ENCODE measurements around the gene TRAK2. TPM values are rescaled to one million over a fixed set of nuclear protein-coding genes. Genes with fewer than 3 reads are reported as not detected.

Gene TRAK2
- total and polyA plus RNA-seq, 2 donors (not counting 3 experiments of a cell fraction or from before 2014, with no cell fraction given) = 9.7 to 35.7 TPM

DNA sequence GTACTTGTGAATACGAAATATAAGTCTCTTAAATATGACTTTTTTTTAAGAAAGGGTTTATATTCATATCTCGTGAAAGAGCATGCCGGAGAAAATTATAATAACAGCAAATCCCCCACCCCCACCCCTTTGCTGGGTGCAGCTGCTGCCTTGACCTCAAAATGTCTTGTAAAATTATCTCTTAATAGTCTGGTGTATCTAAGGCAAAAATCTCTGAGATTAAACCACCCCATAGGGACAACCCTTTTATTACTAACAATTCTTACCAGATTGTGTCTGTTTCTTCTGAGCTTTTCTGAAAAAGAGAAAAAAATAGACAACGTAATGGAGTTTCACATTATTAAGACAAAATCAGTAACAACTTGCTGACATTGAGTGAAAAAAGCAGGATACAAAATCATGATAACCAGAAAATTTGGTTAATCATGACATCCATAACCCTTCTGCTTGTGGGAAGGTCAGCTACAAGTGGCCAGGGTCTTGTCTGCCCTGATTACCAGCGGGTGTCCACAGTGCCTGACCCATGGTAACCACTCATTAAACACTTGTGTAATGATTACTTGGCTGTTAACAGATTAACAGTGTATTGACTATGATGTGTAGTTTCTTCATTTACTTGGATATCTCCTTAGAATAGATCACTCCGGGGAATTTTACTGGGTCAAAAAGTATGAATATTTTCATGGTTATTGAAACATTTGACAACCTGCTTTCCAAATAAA, 1.8 kb upstream of the TRAK2 start:
- H3K9me1 ChIP-seq (replicated peaks; ENCODE audit: control insufficient read depth, extremely low read depth, insufficient read depth, low read length) = no peaks in the 10 kb centered on the region
- no peaks in the 10 kb centered on the region for H3K9me3 ChIP-seq (replicated peaks; ENCODE audit: control insufficient read depth, insufficient read depth, low read length)
- H3K4me3 ChIP-seq (replicated peaks in 1 of 3; ENCODE audit: insufficient read depth in 1 of 3, low read depth in 1 of 3, low read length in 3 of 3) = no peak overlapping the region
- no peak overlapping the region for H3K27ac ChIP-seq (ENCODE audit: insufficient read depth, low read depth, low read length)
- TF ChIP-seq EZH2 (IDR thresholded peaks at IDR 0.05; ENCODE audit: borderline replicate concordance, low read depth, low read length, severe bottlenecking) = no peak
- no peak for TF ChIP-seq GATA2 (IDR thresholded peaks at IDR 0.05; ENCODE audit: insufficient read depth, insufficient read length, low read depth, low read length)
- no peak for TF ChIP-seq MYC (IDR thresholded peaks at IDR 0.05; ENCODE audit: low read depth, low read length)
- TF ChIP-seq POLR2AphosphoS5 (IDR thresholded peaks at IDR 0.05; ENCODE audit: insufficient read depth, low read depth, low read length) = no peak
- no peak for TF ChIP-seq JUN (IDR thresholded peaks at IDR 0.05; ENCODE audit: borderline replicate concordance, insufficient read depth, insufficient read length, low read depth)
- TF ChIP-seq, protein P1, sequence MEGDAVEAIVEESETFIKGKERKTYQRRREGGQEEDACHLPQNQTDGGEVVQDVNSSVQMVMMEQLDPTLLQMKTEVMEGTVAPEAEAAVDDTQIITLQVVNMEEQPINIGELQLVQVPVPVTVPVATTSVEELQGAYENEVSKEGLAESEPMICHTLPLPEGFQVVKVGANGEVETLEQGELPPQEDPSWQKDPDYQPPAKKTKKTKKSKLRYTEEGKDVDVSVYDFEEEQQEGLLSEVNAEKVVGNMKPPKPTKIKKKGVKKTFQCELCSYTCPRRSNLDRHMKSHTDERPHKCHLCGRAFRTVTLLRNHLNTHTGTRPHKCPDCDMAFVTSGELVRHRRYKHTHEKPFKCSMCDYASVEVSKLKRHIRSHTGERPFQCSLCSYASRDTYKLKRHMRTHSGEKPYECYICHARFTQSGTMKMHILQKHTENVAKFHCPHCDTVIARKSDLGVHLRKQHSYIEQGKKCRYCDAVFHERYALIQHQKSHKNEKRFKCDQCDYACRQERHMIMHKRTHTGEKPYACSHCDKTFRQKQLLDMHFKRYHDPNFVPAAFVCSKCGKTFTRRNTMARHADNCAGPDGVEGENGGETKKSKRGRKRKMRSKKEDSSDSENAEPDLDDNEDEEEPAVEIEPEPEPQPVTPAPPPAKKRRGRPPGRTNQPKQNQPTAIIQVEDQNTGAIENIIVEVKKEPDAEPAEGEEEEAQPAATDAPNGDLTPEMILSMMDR (IDR thresholded peaks at IDR 0.05; ENCODE audit: extremely low read depth in 1 of 2, insufficient read depth in 1 of 2, low read depth in 1 of 2, low read length in 2 of 2) = no peak
- TF ChIP-seq, protein P2, sequence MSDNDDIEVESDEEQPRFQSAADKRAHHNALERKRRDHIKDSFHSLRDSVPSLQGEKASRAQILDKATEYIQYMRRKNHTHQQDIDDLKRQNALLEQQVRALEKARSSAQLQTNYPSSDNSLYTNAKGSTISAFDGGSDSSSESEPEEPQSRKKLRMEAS (IDR thresholded peaks at IDR 0.05; ENCODE audit: insufficient read depth, insufficient read length) = no peak
- TF ChIP-seq FOS (IDR thresholded peaks at IDR 0.05; ENCODE audit: borderline replicate concordance, insufficient read depth, low read length) = no peak
- no peak for TF ChIP-seq POLR2A (IDR thresholded peaks at IDR 0.05; ENCODE audit: low read depth, low read length)
- H3K36me3 ChIP-seq (ENCODE audit: control insufficient read depth in 2 of 2, extremely low read depth in 1 of 2, insufficient read depth in 2 of 2, low read length in 2 of 2) = no peaks in the 10 kb centered on the region
- H3K79me2 ChIP-seq (ENCODE audit: control insufficient read depth, insufficient read depth, low read length) = peaks cover 10% of the 10 kb centered on the region
- H2AFZ ChIP-seq (ENCODE audit: low read depth, low read length) = no peak overlapping the region
- dilution Hi-C loops (cut with MboI; ENCODE audit: extremely low pct_ligation_motif_present, low sequenced_read_pairs) = no loop called here
- H3K27me3 ChIP-seq (ENCODE audit: control insufficient read depth in 2 of 2, insufficient read depth in 2 of 2, low read length in 2 of 2) = no peaks in the 10 kb centered on the region
- H3K9ac ChIP-seq (replicated peaks; ENCODE audit: extremely low read depth, insufficient read depth, low read length) = no peak overlapping the region
- no TSS peak for BruUV-seq (replicated peaks)
- intact Hi-C loops (cut with micrococcal nuclease) = loop anchor here (5.0 kb wide), 1 partner anchor 279 kb away; no protein-coding TSS in a partner anchor
- no peaks in the 10 kb centered on the region for H4K20me1 ChIP-seq (replicated peaks; ENCODE audit: control insufficient read depth, extremely low read depth, insufficient read depth, low read length)
- peaks cover 7% of the 10 kb centered on the region for H3K4me1 ChIP-seq (ENCODE audit: control insufficient read depth, extremely low read depth, insufficient read depth, low read length)
- H3K4me2 ChIP-seq (ENCODE audit: insufficient read depth, low read length) = no peak overlapping the region
- POLR2A ChIA-PET = no interaction called here
- FAIRE-seq (no peak), DNase-seq (ENCODE audit: low read depth, low spot score) (no peak)
- CTCF ChIA-PET = interaction anchor here (0.6 to 2.7 kb wide), 9 partner anchors 14 to 316 kb away, joined by 3 to 21 read pairs (median 3); partner anchors contain the start of gene CASP10

All from endothelial cell of umbilical vein (primary cell).